ENCODE data around the gene B4GALT2. TPM values are rescaled to one million over a fixed set of nuclear protein-coding genes. Genes with fewer than 3 reads are reported as not detected.
A peak's percentile ranks its signal among the peaks of the same experiment; 100 is the strongest.

Gene B4GALT2
- total RNA-seq, 2 donors from 2014 or later = 18.5 to 34.4 TPM

GRCh38 chr1:43954036-43954435 lies 25.0 kb upstream of the B4GALT2 start:
- H3K27ac Mint-ChIP-seq = no peak overlapping the region
- H3K9me3 Mint-ChIP-seq = no peaks in the 10 kb centered on the region
- H3K27me3 Mint-ChIP-seq = no peaks in the 10 kb centered on the region
- H3K4me3 Mint-ChIP-seq = no peak overlapping the region
- H3K4me1 Mint-ChIP-seq = peaks cover 8% of the 10 kb centered on the region
- H3K36me3 Mint-ChIP-seq (ENCODE audit: low read depth) = peaks cover 10% of the 10 kb centered on the region
- ATAC-seq (replicated peaks) = no peak

GRCh38 chr1:43956234-43956633 lies 22.8 kb upstream of the B4GALT2 start:
- no peaks in the 10 kb centered on the region for H3K36me3 Mint-ChIP-seq (ENCODE audit: low read depth)
- no peak overlapping the region for H3K27ac Mint-ChIP-seq
- no peak for ATAC-seq (replicated peaks)

GRCh38 chr1:43957407-43958040 lies 21.5 kb upstream of the B4GALT2 start:
- H3K27me3 Mint-ChIP-seq = no peaks in the 10 kb centered on the region
- no peak for ATAC-seq (replicated peaks)
- H3K36me3 Mint-ChIP-seq (ENCODE audit: low read depth) = no peaks in the 10 kb centered on the region
- no peaks in the 10 kb centered on the region for H3K9me3 Mint-ChIP-seq
- no peak overlapping the region for H3K4me3 Mint-ChIP-seq
- H3K4me1 Mint-ChIP-seq = no peaks in the 10 kb centered on the region
- no peak overlapping the region for H3K27ac Mint-ChIP-seq

More at GRCh38 chr1:43956234-43956633, 22.8 kb upstream of the B4GALT2 start:
- H3K4me3 Mint-ChIP-seq = no peak overlapping the region
- no peaks in the 10 kb centered on the region for H3K9me3 Mint-ChIP-seq
- no peaks in the 10 kb centered on the region for H3K4me1 Mint-ChIP-seq
- no peaks in the 10 kb centered on the region for H3K27me3 Mint-ChIP-seq

DNA sequence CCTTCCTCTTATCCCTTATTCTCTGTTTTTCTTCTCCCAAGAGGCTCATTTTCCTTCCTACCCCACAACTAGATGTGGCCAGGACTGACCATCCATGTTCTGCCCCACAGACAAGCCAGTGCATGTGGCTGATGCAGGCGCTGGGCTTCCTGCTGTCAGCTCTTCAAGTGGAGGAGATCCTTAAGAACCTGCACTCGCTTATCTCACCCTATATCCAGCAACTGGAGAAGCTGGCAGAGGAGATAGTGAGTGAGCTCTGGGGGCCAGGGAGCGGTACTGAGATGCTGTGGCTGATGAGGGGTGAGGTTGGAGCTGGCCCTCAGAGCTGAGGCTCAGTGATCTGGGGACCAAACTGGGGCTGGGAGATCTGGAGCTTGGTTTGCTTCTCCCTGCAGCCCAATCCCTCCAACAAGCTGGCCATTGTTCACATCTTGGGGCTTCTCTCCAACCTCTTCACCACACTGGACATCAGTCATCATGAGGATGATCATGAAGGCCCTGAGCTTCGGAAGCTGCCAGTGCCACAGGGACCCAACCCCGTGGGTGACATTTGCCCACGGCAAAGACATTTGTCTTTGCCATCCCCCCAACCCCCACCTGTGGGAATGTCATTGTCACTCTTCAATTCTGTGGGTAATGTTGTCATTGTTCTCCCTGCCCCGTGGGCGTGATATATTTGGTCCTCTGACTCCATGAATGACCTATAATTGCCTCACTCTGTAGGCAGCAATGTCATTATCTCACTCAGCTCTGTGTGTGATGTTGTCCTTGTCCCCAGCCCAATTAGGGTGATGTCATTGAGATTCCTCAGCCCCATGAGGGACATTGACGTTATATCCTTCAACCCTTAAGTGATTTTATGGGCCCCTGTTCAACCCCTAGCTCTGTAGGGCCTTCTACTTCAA lies 20.4 kb upstream of the B4GALT2 start:
- ATAC-seq (replicated peaks) = no peak
- Mint-ChIP-seq H3K4me1 (no peaks in the 10 kb centered on the region), H3K4me3 (no peak overlapping the region), H3K9me3 (no peaks in the 10 kb centered on the region), H3K27me3 (no peaks in the 10 kb centered on the region), H3K27ac (no peak overlapping the region), H3K36me3 (ENCODE audit: low read depth) (no peaks in the 10 kb centered on the region)

DNA sequence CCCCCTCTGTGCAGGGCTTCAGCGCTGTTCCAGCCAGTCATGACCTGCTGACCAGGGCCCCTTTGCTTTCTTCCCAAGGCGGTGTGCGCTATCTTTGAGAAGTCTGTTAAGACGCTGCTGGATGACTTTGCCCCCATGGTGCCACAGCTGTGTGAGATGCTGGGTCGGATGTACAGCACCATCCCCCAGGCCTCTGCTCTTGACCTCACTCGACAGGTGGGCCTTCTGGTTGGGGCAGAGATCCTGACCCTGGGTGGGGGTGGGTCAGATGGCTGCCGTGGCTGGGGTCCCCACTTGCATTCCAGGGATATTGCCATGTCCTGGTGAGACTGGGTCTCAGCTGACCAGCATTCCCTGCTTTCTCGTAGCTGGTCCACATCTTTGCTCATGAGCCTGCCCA lies 18.2 kb upstream of the B4GALT2 start:
- ATAC-seq (replicated peaks) = no peak
- no peaks in the 10 kb centered on the region for H3K9me3 Mint-ChIP-seq
- no peaks in the 10 kb centered on the region for H3K36me3 Mint-ChIP-seq (ENCODE audit: low read depth)
- no peak overlapping the region for H3K4me3 Mint-ChIP-seq
- H3K27me3 Mint-ChIP-seq = no peaks in the 10 kb centered on the region
- no peak overlapping the region for H3K27ac Mint-ChIP-seq
- no peaks in the 10 kb centered on the region for H3K4me1 Mint-ChIP-seq

GRCh38 chr1:43961692-43962091 lies 17.3 kb upstream of the B4GALT2 start:
- Mint-ChIP-seq H3K27me3 (no peaks in the 10 kb centered on the region), H3K36me3 (ENCODE audit: low read depth) (no peaks in the 10 kb centered on the region), H3K4me1 (no peaks in the 10 kb centered on the region), H3K9me3 (no peaks in the 10 kb centered on the region), H3K4me3 (no peak overlapping the region), H3K27ac (no peak overlapping the region)
- no peak for ATAC-seq (replicated peaks)

- Mint-ChIP-seq H3K4me1 (no peaks in the 10 kb centered on the region), H3K4me3 (no peak overlapping the region), H3K27me3 (no peaks in the 10 kb centered on the region), H3K27ac (no peak overlapping the region), H3K9me3 (no peaks in the 10 kb centered on the region), H3K36me3 (ENCODE audit: low read depth) (no peaks in the 10 kb centered on the region)
- ATAC-seq (replicated peaks) = no peak
These were observed 16.7 kb upstream of the B4GALT2 start for GRCh38 chr1:43962324-43962723.

DNA sequence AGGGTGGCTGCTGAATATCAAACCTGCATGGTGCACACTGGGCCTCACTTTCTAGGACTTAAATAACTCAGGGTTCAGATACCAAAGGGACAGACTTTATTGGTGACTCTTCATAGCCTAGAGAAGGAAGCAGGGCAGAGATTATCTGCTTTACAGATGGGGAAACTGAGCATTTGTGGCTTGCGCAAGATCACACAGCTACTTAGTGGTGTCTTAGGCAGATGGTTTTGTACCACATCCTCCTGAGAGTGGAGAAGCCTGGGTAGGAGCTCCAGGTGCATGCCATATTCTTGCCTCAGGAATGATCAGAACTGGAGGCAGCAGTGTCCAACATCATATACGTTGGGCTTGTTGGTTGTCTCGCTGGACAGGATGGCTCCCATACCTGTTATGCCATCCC lies 16.0 kb upstream of the B4GALT2 start:
- Mint-ChIP-seq H3K27ac (no peak overlapping the region), H3K4me3 (no peak overlapping the region), H3K36me3 (ENCODE audit: low read depth) (no peaks in the 10 kb centered on the region), H3K4me1 (no peaks in the 10 kb centered on the region), H3K27me3 (no peaks in the 10 kb centered on the region), H3K9me3 (no peaks in the 10 kb centered on the region)
- ATAC-seq (replicated peaks) = no peak

GRCh38 chr1:43963890-43964289 lies 15.1 kb upstream of the B4GALT2 start:
- no peaks in the 10 kb centered on the region for H3K4me1 Mint-ChIP-seq
- H3K9me3 Mint-ChIP-seq = no peaks in the 10 kb centered on the region
- no peaks in the 10 kb centered on the region for H3K27me3 Mint-ChIP-seq
- H3K4me3 Mint-ChIP-seq = no peak overlapping the region
- ATAC-seq (replicated peaks) = no peak
- H3K27ac Mint-ChIP-seq = no peak overlapping the region
- no peaks in the 10 kb centered on the region for H3K36me3 Mint-ChIP-seq (ENCODE audit: low read depth)

DNA sequence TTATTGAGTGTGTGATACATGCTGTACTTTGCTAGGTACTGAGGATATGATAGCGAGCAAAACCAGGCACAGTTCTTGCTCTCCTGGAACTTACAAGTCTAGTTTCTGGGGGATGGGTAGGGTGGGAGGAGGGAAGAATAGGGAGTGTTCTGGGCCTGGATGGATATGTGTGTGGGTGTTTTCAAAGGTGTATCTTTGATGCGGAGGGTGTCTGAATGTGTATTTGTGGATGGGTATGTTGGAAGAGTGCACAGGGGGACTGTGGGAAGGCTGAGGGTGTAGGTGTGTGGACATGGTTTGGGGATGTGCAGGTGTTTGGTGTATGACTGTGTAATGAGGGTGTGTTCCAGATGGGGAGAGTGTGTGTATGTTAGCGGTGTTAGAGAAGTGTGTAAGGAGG lies 13.7 kb upstream of the B4GALT2 start:
- H3K9me3 Mint-ChIP-seq = no peaks in the 10 kb centered on the region
- no peaks in the 10 kb centered on the region for H3K36me3 Mint-ChIP-seq (ENCODE audit: low read depth)
- no peak overlapping the region for H3K27ac Mint-ChIP-seq
- H3K4me1 Mint-ChIP-seq = no peaks in the 10 kb centered on the region
- H3K27me3 Mint-ChIP-seq = no peaks in the 10 kb centered on the region
- no peak overlapping the region for H3K4me3 Mint-ChIP-seq
- ATAC-seq (replicated peaks) = no peak

- Mint-ChIP-seq H3K4me1 (peaks cover 3% of the 10 kb centered on the region), H3K36me3 (ENCODE audit: low read depth) (peaks cover 23% of the 10 kb centered on the region), H3K9me3 (no peaks in the 10 kb centered on the region), H3K27me3 (no peaks in the 10 kb centered on the region), H3K27ac (no peak overlapping the region), H3K4me3 (no peak overlapping the region)
- no peak for ATAC-seq (replicated peaks)
These were observed 10.6 kb upstream of the B4GALT2 start for GRCh38 chr1:43968348-43968948.

DNA sequence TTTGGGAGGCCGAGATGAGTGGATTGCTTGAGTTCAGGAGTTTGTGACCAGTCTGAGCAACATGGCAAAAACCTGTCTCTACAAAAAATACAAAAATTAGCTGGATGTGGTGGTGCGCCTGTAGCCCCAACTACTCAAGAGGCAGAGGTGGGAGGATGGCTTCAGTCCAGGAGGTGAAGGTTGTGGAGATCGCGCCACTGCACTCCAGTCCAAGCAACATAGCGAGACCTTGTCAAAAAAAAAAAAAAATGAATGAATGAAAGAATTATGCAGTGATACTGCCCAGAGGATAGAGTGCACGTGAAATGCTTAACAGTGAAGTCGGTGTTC lies 9.6 kb upstream of the B4GALT2 start:
- Mint-ChIP-seq H3K27ac (peak overlapping the region; percentile 86), H3K9me3 (no peaks in the 10 kb centered on the region), H3K4me1 (peaks cover 13% of the 10 kb centered on the region), H3K4me3 (peak overlapping the region; percentile 92), H3K27me3 (no peaks in the 10 kb centered on the region), H3K36me3 (ENCODE audit: low read depth) (peaks cover 32% of the 10 kb centered on the region)
- peak; percentile 1 for ATAC-seq (replicated peaks)

DNA sequence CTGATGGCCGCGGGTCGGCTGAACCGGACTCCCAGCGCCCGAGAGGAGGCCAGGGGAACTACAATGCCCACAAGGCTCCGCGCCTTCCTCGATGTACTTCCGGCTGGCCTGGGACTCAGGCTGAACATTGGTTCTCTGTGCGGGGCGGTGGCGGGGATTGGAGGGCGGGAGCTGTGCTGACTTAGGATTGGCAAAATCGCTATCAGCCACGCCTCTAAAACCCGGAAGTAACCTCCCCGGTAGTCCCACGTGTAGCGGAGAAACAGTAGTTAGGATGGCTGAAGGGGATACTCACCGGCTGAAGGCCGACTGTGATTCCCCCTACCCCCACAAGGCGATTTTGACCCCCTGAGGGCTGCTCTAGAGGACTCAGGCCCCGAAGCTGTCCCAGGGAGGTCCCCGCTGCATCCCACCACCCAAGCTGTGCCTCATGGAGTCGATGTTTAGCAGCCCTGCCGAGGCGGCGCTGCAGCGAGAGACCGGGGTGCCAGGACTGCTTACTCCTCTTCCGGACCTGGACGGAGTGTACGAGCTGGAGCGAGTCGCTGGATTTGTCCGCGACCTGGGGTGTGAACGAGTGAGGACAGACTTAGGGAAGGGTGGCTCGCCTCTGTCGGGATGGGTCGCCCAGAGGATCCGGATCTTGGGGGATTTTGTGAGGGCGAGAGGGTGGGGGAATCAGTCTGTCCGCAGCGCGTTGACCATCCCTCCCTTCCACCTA lies 9.1 kb upstream of the B4GALT2 start, which contains the start of gene DPH2:
Gene DPH2, plus strand, starts transcription at position 265 of the 721 bp plus-strand sequence. Its CDS starts 166 bp downstream, at position 431.
- Mint-ChIP-seq H3K27ac (peak within 1 kb of the TSS; percentile 86), H3K27me3 (no peaks in the 10 kb centered on the region), H3K36me3 (ENCODE audit: low read depth) (peaks cover 35% of the 10 kb centered on the region), H3K4me1 (peaks cover 13% of the 10 kb centered on the region), H3K9me3 (no peaks in the 10 kb centered on the region), H3K4me3 (peak within 1 kb of the TSS; percentile 92)
- ATAC-seq (replicated peaks) = peak; percentile 94

- H3K27ac Mint-ChIP-seq = peak overlapping the region; percentile 86
These were observed 8.5 kb upstream of the B4GALT2 start for GRCh38 chr1:43970502-43970901.

More at GRCh38 chr1:43970502-43970901, 8.5 kb upstream of the B4GALT2 start:
- Mint-ChIP-seq H3K4me1 (peaks cover 13% of the 10 kb centered on the region), H3K36me3 (ENCODE audit: low read depth) (peaks cover 35% of the 10 kb centered on the region), H3K27me3 (no peaks in the 10 kb centered on the region), H3K9me3 (no peaks in the 10 kb centered on the region), H3K4me3 (peak overlapping the region; percentile 92)
- no peak for ATAC-seq (replicated peaks)

All from activated T-helper 17 cell treated with anti-CD3 and anti-CD28 coated beads, Interleukin-2, amount 50 U/mL, for 72 hours (primary cell).